Measurements from ENCODE around the gene ITGA4. TPM values are rescaled to one million over a fixed set of nuclear protein-coding genes. Genes with fewer than 3 reads are reported as not detected.

ITGA4 gene
- total and polyA plus RNA-seq, 8 donors: 19.9 to 26.5 (median 24.4) TPM

GRCh38 chr2:181474222-181474881 is 17.2 kb downstream of the ITGA4 start:
- TF ChIP-seq CTCF (IDR thresholded peaks at IDR 0.05): no peak
- H3K4me3 ChIP-seq: no peak overlapping the region
- H3K36me3 ChIP-seq: no peaks in the 10 kb centered on the region
- H3K27me3 ChIP-seq: no peaks in the 10 kb centered on the region
- peaks cover 0 to 14% of the 10 kb centered on the region in 2 donors for H3K4me1 ChIP-seq
- no peak for ATAC-seq
- intact Hi-C loops (cut with DNase I): no loop called here
- H3K27ac ChIP-seq: no peak overlapping the region
- no peaks in the 10 kb centered on the region for H3K9me3 ChIP-seq
- no peak for DNase-seq

DNA sequence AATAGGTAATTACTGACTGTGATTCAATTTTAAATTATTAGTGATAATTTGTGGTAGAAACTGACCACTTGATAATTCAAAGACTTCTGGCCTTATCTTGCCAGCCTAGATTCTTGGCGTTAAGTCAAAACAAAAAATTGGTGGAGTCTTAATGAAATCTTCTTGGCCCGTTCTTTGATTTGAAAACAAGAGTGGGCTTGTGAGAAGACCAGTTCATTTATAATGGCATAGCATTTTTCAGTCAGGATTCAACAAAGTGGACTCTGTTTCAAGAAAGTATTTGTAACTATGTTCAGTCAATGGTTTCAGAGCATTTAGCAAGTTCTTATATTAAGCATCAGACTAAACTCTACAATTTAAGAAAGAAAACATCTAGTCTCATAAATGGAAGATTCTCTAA is 26.0 kb downstream of the ITGA4 start:
- DNase-seq (no peak), ATAC-seq (no peak)
- Histone ChIP-seq H3K4me3 (no peak overlapping the region), H3K9me3 (no peaks in the 10 kb centered on the region), H3K4me1 (no peaks in the 10 kb centered on the region), H3K36me3 (peaks cover 0 to 18% of the 10 kb centered on the region in 2 donors), H3K27me3 (no peaks in the 10 kb centered on the region), H3K27ac (no peak overlapping the region)
- intact Hi-C loops (cut with DNase I): no loop called here
- TF ChIP-seq CTCF (IDR thresholded peaks at IDR 0.05): no peak

DNA sequence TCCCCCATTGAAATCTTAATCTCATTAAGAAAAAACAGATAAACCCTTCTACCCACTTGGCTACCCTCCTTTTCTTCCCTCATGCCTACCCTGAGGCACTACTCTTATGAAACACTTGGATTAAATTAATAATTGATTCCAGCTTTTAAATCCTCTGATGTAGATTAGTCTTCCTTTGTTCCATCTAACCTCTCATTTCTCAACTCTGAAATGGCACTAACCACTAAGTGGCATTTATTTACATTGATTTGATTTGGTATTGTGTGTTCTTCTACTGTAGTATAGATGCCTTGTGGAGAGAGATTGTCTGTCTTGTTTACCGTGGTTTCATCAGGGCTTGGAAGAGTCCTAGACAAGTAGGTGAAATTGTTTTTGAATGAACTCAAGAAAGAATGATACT is 26.7 kb downstream of the ITGA4 start:
- intact Hi-C loops (cut with DNase I): no loop called here

DNA sequence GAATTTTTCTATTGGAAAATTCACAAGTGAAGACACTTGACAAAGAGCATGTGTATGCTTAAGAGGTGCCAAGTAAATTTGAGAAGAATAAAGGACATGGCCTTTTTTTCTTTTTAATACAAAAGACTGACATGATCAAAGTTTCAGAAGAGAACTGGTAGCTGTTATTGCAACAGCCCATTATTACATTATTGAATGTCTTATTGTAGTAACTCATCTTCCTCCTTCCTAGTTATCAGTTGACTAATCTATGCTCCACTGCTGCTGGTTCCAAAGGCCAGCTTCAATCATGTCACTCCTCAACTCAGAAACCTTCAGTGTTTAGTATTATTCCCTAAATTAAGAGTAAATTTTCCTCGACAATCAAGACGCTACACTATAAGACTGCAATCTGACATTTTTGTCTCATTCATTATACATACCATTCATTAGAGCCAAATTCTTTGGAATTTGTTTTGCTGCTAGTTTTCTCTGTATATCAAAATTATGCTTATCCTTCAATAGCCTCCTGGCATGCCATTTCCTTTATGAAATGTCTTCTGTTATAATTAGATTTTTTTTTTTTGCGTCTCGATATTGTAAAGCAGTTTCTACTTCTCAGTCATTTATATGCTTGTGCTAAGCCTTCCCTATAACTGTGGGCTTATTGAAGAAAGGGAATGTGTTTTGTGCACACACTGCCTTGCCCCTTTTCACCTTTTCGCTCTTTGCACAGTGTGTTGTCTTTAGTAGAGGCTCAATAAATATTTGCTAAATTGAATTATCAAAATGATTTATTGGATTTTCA is 27.9 kb downstream of the ITGA4 start:
- Histone ChIP-seq H3K27me3 (no peaks in the 10 kb centered on the region), H3K27ac (no peak overlapping the region), H3K9me3 (no peaks in the 10 kb centered on the region), H3K4me3 (no peak overlapping the region), H3K36me3 (peaks cover 0 to 18% of the 10 kb centered on the region in 2 donors), H3K4me1 (no peaks in the 10 kb centered on the region)
- intact Hi-C loops (cut with DNase I): no loop called here
- DNase-seq (no peak), ATAC-seq (no peak)
- TF ChIP-seq CTCF (IDR thresholded peaks at IDR 0.05): no peak

More for the DNA sequence above, 26.7 kb downstream of the ITGA4 start:
- no peak overlapping the region for H3K4me3 ChIP-seq
- H3K36me3 ChIP-seq: peaks cover 0 to 18% of the 10 kb centered on the region in 2 donors
- H3K27me3 ChIP-seq: no peaks in the 10 kb centered on the region
- TF ChIP-seq CTCF (IDR thresholded peaks at IDR 0.05): no peak
- H3K9me3 ChIP-seq: no peaks in the 10 kb centered on the region
- DNase-seq: no peak
- no peak for ATAC-seq
- H3K4me1 ChIP-seq: no peaks in the 10 kb centered on the region
- no peak overlapping the region for H3K27ac ChIP-seq

GRCh38 chr2:181485638-181485946 is 28.4 kb downstream of the ITGA4 start:
- H3K27ac ChIP-seq: no peak overlapping the region
- intact Hi-C loops (cut with DNase I): no loop called here
- H3K9me3 ChIP-seq: no peaks in the 10 kb centered on the region
- ATAC-seq (no peak), DNase-seq (no peak)
- H3K4me3 ChIP-seq: no peak overlapping the region
- H3K27me3 ChIP-seq: no peaks in the 10 kb centered on the region
- no peak for TF ChIP-seq CTCF (IDR thresholded peaks at IDR 0.05)
- no peaks in the 10 kb centered on the region for H3K4me1 ChIP-seq
- peaks cover 0 to 18% of the 10 kb centered on the region in 2 donors for H3K36me3 ChIP-seq
